GM18907 (cell line): Measurements from ENCODE around the gene MITF.

ENCODE experiments used
- ATAC-seq: cut with Tn5 transposase; IDR thresholded peaks from one replicate; pipeline ENCODE4 v1.9.1; 2021; ENCODE audit warnings: mild to moderate bottlenecking, moderate library complexity; ENCODE audit not compliant: unreplicated experiment

MITF gene

GRCh38 chr3:69867941-69868505 lies 128.8 kb downstream of the MITF start:
- no peak for ATAC-seq

GRCh38 chr3:69868841-69869420 lies 129.7 kb downstream of the MITF start:
- ATAC-seq, result no peak

- ATAC-seq, result no peak
These were observed 130.4 kb downstream of the MITF start for GRCh38 chr3:69869643-69870042.

GRCh38 chr3:69871251-69871650 lies 132.0 kb downstream of the MITF start:
- no peak for ATAC-seq

GRCh38 chr3:69871868-69872267 lies 132.6 kb downstream of the MITF start:
- no peak for ATAC-seq

GRCh38 chr3:69872783-69873378 lies 133.6 kb downstream of the MITF start:
- no peak for ATAC-seq

GRCh38 chr3:69876073-69876472 lies 136.8 kb downstream of the MITF start:
- no peak for ATAC-seq

- ATAC-seq, result no peak
These were observed 139.0 kb downstream of the MITF start for GRCh38 chr3:69878254-69878653.

GRCh38 chr3:69879051-69879450 lies 139.8 kb downstream of the MITF start:
- no peak for ATAC-seq

- ATAC-seq, result no peak
These were observed 140.9 kb downstream of the MITF start for GRCh38 chr3:69880069-69880640.

- no peak for ATAC-seq
These were observed 141.8 kb downstream of the MITF start for GRCh38 chr3:69881051-69881450.

GRCh38 chr3:69881756-69882428 lies 142.6 kb downstream of the MITF start:
- no peak for ATAC-seq

- no peak for ATAC-seq
These were observed 143.3 kb downstream of the MITF start for GRCh38 chr3:69882560-69882959.

GRCh38 chr3:69888040-69888942 lies 149.0 kb downstream of the MITF start:
- no peak for ATAC-seq

- ATAC-seq, result no peak
These were observed 149.7 kb downstream of the MITF start for GRCh38 chr3:69888943-69889315.

GRCh38 chr3:69890084-69890483 lies 150.8 kb downstream of the MITF start:
- no peak for ATAC-seq

GRCh38 chr3:69890691-69891090 lies 151.4 kb downstream of the MITF start:
- ATAC-seq, result no peak

- no peak for ATAC-seq
These were observed 153.4 kb downstream of the MITF start for GRCh38 chr3:69892706-69893105.

- no peak for ATAC-seq
These were observed 154.0 kb downstream of the MITF start for GRCh38 chr3:69893274-69893673.

GRCh38 chr3:69896095-69896494 lies 156.8 kb downstream of the MITF start:
- no peak for ATAC-seq

GRCh38 chr3:69900331-69900730 lies 161.1 kb downstream of the MITF start:
- ATAC-seq, result no peak
